ENCODE measurements around the gene SGK2. TPM values are rescaled to one million over a fixed set of nuclear protein-coding genes. Genes with fewer than 3 reads are reported as not detected.

The SGK2 gene
- total RNA-seq, 2 donors from 2014 or later, result 14.3 to 21.4 TPM

- no peak for TF ChIP-seq POLR2A (IDR thresholded peaks at IDR 0.05)
- TF ChIP-seq, protein P1, sequence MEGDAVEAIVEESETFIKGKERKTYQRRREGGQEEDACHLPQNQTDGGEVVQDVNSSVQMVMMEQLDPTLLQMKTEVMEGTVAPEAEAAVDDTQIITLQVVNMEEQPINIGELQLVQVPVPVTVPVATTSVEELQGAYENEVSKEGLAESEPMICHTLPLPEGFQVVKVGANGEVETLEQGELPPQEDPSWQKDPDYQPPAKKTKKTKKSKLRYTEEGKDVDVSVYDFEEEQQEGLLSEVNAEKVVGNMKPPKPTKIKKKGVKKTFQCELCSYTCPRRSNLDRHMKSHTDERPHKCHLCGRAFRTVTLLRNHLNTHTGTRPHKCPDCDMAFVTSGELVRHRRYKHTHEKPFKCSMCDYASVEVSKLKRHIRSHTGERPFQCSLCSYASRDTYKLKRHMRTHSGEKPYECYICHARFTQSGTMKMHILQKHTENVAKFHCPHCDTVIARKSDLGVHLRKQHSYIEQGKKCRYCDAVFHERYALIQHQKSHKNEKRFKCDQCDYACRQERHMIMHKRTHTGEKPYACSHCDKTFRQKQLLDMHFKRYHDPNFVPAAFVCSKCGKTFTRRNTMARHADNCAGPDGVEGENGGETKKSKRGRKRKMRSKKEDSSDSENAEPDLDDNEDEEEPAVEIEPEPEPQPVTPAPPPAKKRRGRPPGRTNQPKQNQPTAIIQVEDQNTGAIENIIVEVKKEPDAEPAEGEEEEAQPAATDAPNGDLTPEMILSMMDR (IDR thresholded peaks at IDR 0.05), result no peak
- ATAC-seq, result no peak
Measured at GRCh38 chr20:43514648-43514999, 44.2 kb upstream of the SGK2 start.

GRCh38 chr20:43515628-43516027 is 43.2 kb upstream of the SGK2 start:
- no peak for ATAC-seq
- no peak for DNase-seq
- peaks cover 17% of the 10 kb centered on the region for H3K4me1 ChIP-seq
- 73 to 79% methylated on average over 2 of the region's 2 CpGs for WGBS, 2 donors
- intact Hi-C loops (cut with DNase I), result no loop called here
- TF ChIP-seq, protein P1 (IDR thresholded peaks at IDR 0.05), result no peak
- TF ChIP-seq POLR2A (IDR thresholded peaks at IDR 0.05), result no peak
- H3K27me3 ChIP-seq, result no peaks in the 10 kb centered on the region
- H3K27ac ChIP-seq, result no peak overlapping the region
- no peaks in the 10 kb centered on the region for H3K36me3 ChIP-seq (replicated peaks in 1 of 2; ENCODE audit: insufficient read depth in 1 of 2, low read depth in 2 of 2)
- no peaks in the 10 kb centered on the region for H3K9me3 ChIP-seq
- no peak overlapping the region for H3K4me3 ChIP-seq

More at GRCh38 chr20:43514648-43514999, 44.2 kb upstream of the SGK2 start:
- WGBS, 2 donors, result 59 to 66% methylated on average over 9 to 12 of the region's 27 CpGs
- Histone ChIP-seq H3K27ac (peak overlapping the region; percentile 10 to 69 (median 44)), H3K4me3 (peak overlapping the region in 1 of 2 donors; percentile 11), H3K4me1 (peaks cover 17% of the 10 kb centered on the region), H3K9me3 (no peaks in the 10 kb centered on the region), H3K27me3 (no peaks in the 10 kb centered on the region), H3K36me3 (replicated peaks in 1 of 2; ENCODE audit: insufficient read depth in 1 of 2, low read depth in 2 of 2) (no peaks in the 10 kb centered on the region)
- no peak for DNase-seq
- intact Hi-C loops (cut with DNase I), result no loop called here

- no peaks in the 10 kb centered on the region for H3K27me3 ChIP-seq
- H3K27ac ChIP-seq, result no peak overlapping the region
- DNase-seq (no peak), ATAC-seq (no peak)
- intact Hi-C loops (cut with DNase I), result no loop called here
- TF ChIP-seq POLR2A (IDR thresholded peaks at IDR 0.05), result no peak
- TF ChIP-seq, protein P1 (IDR thresholded peaks at IDR 0.05), result no peak
- no peaks in the 10 kb centered on the region for H3K9me3 ChIP-seq
- H3K4me1 ChIP-seq, result peaks cover 17% of the 10 kb centered on the region
- no peaks in the 10 kb centered on the region for H3K36me3 ChIP-seq (replicated peaks in 1 of 2; ENCODE audit: insufficient read depth in 1 of 2, low read depth in 2 of 2)
- no peak overlapping the region for H3K4me3 ChIP-seq
- 79 to 92% methylated on average over 1 of the region's 1 CpG for whole genome bisulfite sequencing, 2 donors
Measured at GRCh38 chr20:43516251-43516824, 42.5 kb upstream of the SGK2 start.

DNA sequence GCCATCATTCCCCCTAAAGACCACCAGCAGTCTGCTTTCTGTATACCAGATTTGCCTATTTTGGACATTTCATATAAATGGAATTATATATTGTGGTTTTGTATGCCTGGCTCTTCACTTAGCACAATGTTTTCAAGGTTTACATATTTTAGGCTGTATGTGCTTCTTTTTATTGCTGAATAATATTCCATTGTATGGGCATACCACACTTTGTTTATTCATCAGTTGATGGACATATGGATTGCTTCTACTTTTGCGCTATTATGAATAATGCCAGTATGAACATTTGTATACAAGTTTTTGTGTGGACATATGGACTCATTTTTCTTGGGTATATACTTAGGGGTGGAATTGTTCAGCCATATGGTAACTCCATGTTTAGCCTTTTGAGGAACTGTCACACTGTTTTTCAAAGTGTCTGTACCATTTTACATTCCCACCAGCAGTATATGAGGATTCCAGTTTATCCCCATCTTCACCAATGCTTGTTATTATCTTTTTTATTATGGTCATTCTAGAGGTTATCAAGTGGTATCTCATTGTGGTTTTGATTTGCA is 38.7 kb upstream of the SGK2 start:
- no peak overlapping the region for H3K27ac ChIP-seq
- ATAC-seq (no peak), DNase-seq (no peak)
- intact Hi-C loops (cut with DNase I), result no loop called here
- H3K4me3 ChIP-seq, result no peak overlapping the region
- WGBS, 2 donors, result 91 to 100% methylated on average over 1 of the region's 1 CpG
- H3K9me3 ChIP-seq, result no peaks in the 10 kb centered on the region
- H3K27me3 ChIP-seq, result no peaks in the 10 kb centered on the region
- H3K36me3 ChIP-seq (replicated peaks in 1 of 2; ENCODE audit: insufficient read depth in 1 of 2, low read depth in 2 of 2), result no peaks in the 10 kb centered on the region
- peaks cover 6% of the 10 kb centered on the region for H3K4me1 ChIP-seq
- no peak for TF ChIP-seq POLR2A (IDR thresholded peaks at IDR 0.05)
- TF ChIP-seq, protein P1 (IDR thresholded peaks at IDR 0.05), result no peak

DNA sequence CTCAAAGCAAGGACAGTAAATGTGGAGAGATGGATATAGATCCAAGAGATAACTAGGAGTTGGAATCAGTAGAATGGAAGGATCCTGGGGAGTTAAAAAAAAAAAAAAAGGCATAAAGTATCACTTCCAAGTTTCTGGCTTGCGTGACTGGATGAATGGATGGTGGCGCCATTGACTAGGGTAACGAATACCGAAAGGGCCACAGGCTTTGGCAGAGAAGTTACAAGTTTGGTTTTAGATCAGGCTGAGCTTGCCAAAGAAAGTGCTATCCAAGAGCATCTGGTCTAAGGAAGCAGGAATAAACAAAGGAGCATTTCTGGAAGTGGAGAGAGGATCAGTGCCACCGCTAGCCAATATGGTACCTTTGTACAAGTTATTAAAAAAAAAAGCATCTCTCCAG is 33.8 kb upstream of the SGK2 start:
- DNase-seq (no peak), ATAC-seq (no peak)
- H3K4me3 ChIP-seq, result no peak overlapping the region
- no peaks in the 10 kb centered on the region for H3K27me3 ChIP-seq
- no peaks in the 10 kb centered on the region for H3K36me3 ChIP-seq (replicated peaks in 1 of 2; ENCODE audit: insufficient read depth in 1 of 2, low read depth in 2 of 2)
- no peak overlapping the region for H3K27ac ChIP-seq
- intact Hi-C loops (cut with DNase I), result no loop called here
- H3K9me3 ChIP-seq, result no peaks in the 10 kb centered on the region
- WGBS, 2 donors, result 85 to 98% methylated on average over 5 of the region's 5 CpGs
- no peak for TF ChIP-seq POLR2A (IDR thresholded peaks at IDR 0.05)
- TF ChIP-seq, protein P1 (IDR thresholded peaks at IDR 0.05), result no peak
- no peaks in the 10 kb centered on the region for H3K4me1 ChIP-seq
